HAP-1 (cell line): ENCODE results near the gene EDC4.
"Not testable (repeated sequence)": the region's sequence is repeated elsewhere in the genome, so short reads cannot be mapped to it uniquely, and the experiment has no call there.

Source experiments
- DNase-seq, 2 experiments: peaks; one replicate each; pipeline ENCODE4 v3.0.0-alpha.2; 2016 to 2020; ENCODE audit warnings: low spot score in 2 of 2
- H3K27me3 ChIP-seq: fragments of 250-450 bp; sonication (Bioruptor Pico); 2 replicates; pipeline ENCODE4 v1.5.1; 2020; ENCODE audit warnings: low read depth, mild to moderate bottlenecking, moderate library complexity
- H3K36me3 ChIP-seq: fragments of 250-450 bp; sonication (Bioruptor Pico); replicated peaks from 2 replicates; pipeline ENCODE4 v1.5.1; 2020; ENCODE audit warnings: mild to moderate bottlenecking
- H3K4me1 ChIP-seq: fragments of 250-450 bp; sonication (Bioruptor Pico); 2 replicates; pipeline ENCODE4 v1.5.1; 2020; ENCODE audit warnings: mild to moderate bottlenecking
- H3K4me3 ChIP-seq: fragments of 250-450 bp; sonication (Bioruptor Pico); 2 replicates; pipeline ENCODE4 v1.5.1; 2020; ENCODE audit warnings: mild to moderate bottlenecking, moderate library complexity
- H3K9me3 ChIP-seq: fragments of 250-450 bp; sonication (Bioruptor Pico); 2 replicates; pipeline ENCODE4 v1.5.1; 2020; ENCODE audit warnings: mild to moderate bottlenecking, moderate library complexity
- in situ Hi-C: fragments of 300-500 bp; cut with MboI; formaldehyde crosslinking; loops from 3 replicates; pipeline ENCODE4 v1.14.3; 2020; ENCODE audit warnings: low sequenced_read_pairs, inconsistent platforms, mixed read lengths

Gene EDC4, protein sequence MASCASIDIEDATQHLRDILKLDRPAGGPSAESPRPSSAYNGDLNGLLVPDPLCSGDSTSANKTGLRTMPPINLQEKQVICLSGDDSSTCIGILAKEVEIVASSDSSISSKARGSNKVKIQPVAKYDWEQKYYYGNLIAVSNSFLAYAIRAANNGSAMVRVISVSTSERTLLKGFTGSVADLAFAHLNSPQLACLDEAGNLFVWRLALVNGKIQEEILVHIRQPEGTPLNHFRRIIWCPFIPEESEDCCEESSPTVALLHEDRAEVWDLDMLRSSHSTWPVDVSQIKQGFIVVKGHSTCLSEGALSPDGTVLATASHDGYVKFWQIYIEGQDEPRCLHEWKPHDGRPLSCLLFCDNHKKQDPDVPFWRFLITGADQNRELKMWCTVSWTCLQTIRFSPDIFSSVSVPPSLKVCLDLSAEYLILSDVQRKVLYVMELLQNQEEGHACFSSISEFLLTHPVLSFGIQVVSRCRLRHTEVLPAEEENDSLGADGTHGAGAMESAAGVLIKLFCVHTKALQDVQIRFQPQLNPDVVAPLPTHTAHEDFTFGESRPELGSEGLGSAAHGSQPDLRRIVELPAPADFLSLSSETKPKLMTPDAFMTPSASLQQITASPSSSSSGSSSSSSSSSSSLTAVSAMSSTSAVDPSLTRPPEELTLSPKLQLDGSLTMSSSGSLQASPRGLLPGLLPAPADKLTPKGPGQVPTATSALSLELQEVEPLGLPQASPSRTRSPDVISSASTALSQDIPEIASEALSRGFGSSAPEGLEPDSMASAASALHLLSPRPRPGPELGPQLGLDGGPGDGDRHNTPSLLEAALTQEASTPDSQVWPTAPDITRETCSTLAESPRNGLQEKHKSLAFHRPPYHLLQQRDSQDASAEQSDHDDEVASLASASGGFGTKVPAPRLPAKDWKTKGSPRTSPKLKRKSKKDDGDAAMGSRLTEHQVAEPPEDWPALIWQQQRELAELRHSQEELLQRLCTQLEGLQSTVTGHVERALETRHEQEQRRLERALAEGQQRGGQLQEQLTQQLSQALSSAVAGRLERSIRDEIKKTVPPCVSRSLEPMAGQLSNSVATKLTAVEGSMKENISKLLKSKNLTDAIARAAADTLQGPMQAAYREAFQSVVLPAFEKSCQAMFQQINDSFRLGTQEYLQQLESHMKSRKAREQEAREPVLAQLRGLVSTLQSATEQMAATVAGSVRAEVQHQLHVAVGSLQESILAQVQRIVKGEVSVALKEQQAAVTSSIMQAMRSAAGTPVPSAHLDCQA (N-terminal part only)

DNA sequence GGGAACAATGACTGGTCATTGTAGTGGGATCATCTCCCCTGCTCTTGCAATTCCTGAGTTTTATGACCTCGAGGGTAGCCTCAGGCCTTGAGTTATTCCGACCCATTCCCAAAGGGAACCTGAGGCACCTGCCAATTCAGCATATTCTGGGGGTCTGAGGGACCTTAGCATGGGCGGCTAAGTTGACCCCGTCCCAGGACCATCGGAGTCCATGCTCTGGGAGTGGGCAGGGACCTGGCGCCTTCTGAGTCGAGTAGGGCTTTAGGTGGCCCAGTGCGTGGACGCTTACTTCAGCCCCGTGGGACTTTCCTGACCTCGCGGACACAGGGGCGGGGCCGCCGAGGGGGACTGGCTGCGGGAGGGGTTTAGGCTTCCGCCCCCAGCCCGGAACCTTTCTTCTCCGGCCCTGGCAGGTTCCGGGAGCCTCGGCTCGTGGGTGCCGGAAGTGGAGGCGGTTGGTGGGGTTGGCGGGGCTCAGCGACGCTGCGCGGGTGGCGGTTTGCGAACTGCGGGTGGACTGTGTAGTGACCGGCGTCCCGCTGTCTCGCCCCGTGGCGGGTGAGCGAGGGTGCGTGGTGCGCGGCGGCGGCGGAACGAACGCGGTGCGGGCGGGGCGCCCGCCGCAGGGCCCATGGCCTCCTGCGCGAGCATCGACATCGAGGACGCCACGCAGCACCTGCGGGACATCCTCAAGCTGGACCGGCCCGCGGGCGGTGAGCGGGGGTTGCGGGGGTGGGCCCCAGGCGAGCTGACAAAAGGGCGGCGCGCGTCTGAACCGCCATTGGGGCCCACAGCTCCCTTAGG, at the start of gene EDC4:
Gene EDC4 (plus strand): TSS at position 422 of the 804 bp plus-strand sequence. CDS start 210 bp downstream, at position 632.
- H3K36me3 ChIP-seq: peaks cover 63% of the 10 kb centered on the region
- in situ Hi-C loops: no loop called here

DNA sequence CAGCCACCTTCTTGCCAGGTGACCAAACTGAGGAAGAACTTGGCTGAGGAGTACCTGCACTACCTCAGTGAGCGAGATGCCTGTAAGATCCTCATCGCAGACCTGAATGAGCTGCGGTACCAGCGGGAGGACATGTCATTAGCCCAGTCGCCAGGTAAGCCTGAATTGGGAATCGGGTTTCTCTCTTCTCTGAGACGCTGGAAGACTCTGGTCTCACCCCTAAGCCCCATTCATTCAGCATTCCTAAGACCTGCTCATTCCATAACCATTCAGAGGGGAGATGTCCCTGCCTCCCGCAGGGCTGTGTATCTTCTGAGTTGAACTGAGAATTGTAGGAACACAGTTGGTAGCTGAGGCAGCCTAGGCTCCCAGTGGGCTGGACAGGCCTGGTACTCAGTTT, 47.7 kb upstream of the EDC4 start:
- Histone ChIP-seq H3K36me3 (peaks cover 39% of the 10 kb centered on the region), H3K27me3 (no peaks in the 10 kb centered on the region), H3K9me3 (no peaks in the 10 kb centered on the region), H3K4me3 (no peak overlapping the region), H3K4me1 (no peaks in the 10 kb centered on the region)
- no peak for DNase-seq
- in situ Hi-C loops: no loop called here

More for the DNA sequence above, at the start of gene EDC4:
- H3K27me3 ChIP-seq: no peaks in the 10 kb centered on the region
- H3K4me3 ChIP-seq: peak within 1 kb of the TSS; percentile 89
- DNase-seq: peak; percentile 61 to 88
- H3K4me1 ChIP-seq: peaks cover 11% of the 10 kb centered on the region
- no peaks in the 10 kb centered on the region for H3K9me3 ChIP-seq

DNA sequence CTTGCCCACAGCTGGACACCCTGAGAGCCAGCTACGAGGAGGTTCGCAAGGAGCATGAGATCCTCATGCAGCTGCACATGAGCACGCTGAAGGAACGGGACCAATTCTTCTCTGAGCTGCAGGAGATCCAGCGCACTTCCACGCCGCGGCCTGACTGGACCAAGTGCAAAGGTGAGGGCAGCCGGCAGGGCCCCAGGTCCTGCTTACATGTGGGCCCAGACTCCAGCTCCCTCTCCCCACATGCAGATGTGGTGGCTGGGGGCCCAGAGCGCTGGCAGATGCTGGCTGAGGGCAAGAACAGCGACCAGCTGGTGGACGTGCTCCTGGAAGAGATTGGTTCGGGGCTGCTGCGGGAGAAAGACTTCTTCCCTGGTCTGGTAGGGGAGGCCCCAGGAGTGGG, 46.9 kb upstream of the EDC4 start:
- Histone ChIP-seq H3K36me3 (peaks cover 47% of the 10 kb centered on the region), H3K27me3 (no peaks in the 10 kb centered on the region), H3K4me3 (no peak overlapping the region), H3K4me1 (no peaks in the 10 kb centered on the region), H3K9me3 (no peaks in the 10 kb centered on the region)
- DNase-seq: no peak
- in situ Hi-C loops: no loop called here

DNA sequence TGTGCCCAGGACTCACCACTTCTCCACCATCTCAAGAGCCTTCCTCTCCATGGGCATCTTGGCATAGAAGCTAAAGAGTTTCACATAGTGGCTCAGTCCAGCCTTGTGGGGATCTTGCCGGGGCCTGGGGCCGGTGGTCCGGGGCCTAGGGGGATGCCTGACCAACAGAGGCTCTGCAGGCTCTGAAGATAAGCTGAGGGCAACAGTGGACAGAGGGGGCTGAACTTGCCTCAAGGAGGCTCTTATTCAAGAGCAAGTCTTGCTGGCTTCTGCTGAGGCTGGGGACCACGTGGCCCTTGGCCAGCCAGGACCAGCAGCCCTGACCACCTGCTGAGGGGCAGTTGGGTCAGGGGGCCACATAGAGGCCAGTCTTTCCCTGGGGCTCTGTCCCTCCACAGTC, 44.2 kb upstream of the EDC4 start:
- DNase-seq: no peak
- Histone ChIP-seq H3K27me3 (no peaks in the 10 kb centered on the region), H3K4me1 (peaks cover 5% of the 10 kb centered on the region; the same call in 1 of the 2 replicates), H3K36me3 (peaks cover 61% of the 10 kb centered on the region), H3K4me3 (no peak overlapping the region), H3K9me3 (no peaks in the 10 kb centered on the region)
- in situ Hi-C loops: no loop called here

DNA sequence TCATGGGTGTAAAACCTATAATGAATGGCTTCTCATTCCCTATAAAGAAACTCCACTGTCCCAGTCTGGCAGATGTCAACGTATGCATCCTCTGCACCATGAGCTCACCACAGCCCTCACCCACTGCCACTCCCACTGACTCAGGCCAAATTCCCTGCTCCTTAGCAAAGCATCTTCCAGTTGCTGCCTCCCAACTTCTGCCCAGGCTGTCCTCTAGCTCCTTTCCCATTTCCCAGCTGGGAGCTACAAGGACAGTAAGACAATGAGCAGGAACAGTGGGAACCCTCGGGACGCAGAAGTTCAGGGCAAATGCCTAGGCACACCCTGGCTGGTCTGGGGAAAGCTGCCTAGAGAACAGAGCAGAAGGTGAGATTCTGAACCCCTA, 39.8 kb upstream of the EDC4 start:
- Histone ChIP-seq H3K9me3 (no peaks in the 10 kb centered on the region), H3K36me3 (peaks cover 42% of the 10 kb centered on the region), H3K27me3 (no peaks in the 10 kb centered on the region), H3K4me1 (peaks cover 8% of the 10 kb centered on the region; the same call in 1 of the 2 replicates), H3K4me3 (peak overlapping the region; percentile 84)
- peak in 1 of 2 experiments; percentile 32 for DNase-seq
- in situ Hi-C loops: no loop called here

DNA sequence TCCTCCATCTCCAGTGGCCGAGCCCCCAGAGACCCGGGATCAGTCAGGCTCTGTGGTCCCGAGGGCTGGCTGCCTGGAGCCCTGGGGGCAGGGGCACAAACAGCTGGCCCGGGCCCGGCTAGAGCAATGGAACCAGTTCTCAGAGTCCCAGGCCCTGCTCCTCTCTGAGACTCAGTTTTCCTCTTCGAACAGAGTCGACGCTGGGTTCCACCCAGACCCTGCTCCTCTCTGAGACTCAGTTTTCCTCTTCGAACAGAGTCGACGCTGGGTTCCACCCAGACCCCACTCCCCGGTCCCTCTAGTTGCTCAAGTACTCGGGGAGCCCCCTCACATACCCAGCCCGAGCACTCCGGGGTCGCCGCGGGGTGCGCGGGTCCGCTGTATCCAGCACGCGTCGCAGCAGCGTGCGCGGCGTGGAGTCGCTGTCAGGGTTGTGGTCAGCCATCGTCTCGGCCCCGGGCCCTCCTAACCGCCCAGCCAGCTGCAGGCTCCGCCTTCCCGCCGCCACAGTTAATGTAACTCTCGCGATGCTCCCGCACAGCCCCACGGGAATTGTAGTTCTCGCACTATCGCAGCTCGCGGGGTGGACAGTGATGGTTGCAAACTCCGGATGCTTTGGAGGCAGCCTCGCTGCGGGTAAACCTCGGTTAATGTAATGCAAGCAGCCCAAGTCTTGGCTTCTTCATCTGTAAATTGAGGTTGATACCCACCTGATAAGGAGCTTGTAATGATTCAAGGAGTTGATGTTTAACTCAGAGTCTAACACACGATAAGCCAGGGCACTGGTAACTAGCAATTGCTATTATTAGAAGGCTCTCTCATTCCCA, 39.2 kb upstream of the EDC4 start:
- DNase-seq: peak; percentile 91 to 97
- peaks cover 8% of the 10 kb centered on the region; the same call in 1 of the 2 replicates for H3K4me1 ChIP-seq
- peaks cover 37% of the 10 kb centered on the region for H3K36me3 ChIP-seq
- no peaks in the 10 kb centered on the region for H3K27me3 ChIP-seq
- in situ Hi-C loops: no loop called here
- H3K9me3 ChIP-seq: no peaks in the 10 kb centered on the region
- H3K4me3 ChIP-seq: peak overlapping the region; percentile 84

DNA sequence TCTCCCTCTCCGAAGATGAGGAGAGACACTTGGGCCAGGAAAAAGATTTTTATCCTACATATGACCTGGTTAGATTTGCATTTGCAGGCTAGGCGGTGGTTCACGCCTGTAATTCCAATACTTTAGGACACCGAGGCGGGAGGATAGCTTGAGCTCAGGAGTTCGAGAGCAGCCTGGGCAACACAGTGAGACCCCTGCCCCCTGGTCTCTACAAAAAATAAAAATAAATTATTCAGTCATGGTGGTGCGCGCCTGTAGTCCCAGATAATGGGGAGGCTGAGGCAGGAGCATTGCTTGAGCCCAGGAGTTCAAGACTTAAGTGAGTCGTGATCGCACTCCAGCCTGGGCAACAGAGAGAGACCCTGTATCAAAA, 38.6 kb upstream of the EDC4 start:
- Histone ChIP-seq H3K4me1 (peaks cover 8% of the 10 kb centered on the region; the same call in 1 of the 2 replicates), H3K27me3 (no peaks in the 10 kb centered on the region), H3K9me3 (no peaks in the 10 kb centered on the region), H3K4me3 (peak overlapping the region; percentile 84), H3K36me3 (peaks cover 31% of the 10 kb centered on the region)
- DNase-seq: no peak
- in situ Hi-C loops: no loop called here

DNA sequence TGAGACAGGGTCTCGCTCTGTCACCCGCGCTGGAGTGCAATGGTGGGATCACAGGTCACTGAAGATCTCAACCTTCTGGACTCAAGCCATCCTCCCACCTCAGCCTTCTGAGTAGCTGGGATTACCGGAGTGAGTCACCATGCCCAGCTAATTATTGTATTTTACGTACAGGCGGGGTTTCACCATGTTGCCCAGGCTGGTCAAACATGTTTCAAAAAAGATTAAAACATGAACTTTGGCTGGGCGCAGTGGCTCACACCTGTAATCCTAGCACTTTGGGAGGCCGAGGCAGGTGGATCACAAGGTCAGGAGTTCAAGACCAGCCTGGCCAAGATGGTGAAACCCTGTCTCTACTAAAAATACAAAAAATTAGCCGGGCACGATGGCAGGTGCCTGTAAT, 35.7 kb upstream of the EDC4 start:
- H3K4me3 ChIP-seq, DNase-seq, in situ Hi-C loops, H3K9me3 ChIP-seq, H3K36me3 ChIP-seq, H3K27me3 ChIP-seq: not testable (repeated sequence)
- H3K4me1 ChIP-seq: peaks cover 19% of the 10 kb centered on the region

DNA sequence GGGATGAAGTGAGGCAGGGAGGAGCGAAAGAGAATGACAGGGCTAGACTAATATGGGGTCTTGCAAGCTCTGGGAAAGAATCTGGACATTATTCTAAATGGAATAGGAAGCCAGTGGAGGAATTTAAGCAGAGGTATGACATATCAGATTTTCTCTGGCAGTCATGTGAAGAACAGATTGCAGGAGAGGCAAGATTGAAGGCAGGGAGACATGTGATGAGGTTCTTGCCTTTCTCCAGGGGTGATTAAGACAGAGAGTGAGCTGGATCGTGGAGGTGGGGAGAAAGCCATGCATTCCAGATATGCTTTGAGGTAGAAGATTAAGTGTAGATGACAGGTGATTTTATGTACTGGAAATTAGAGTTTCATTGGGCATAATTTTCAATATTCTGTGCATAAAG, 35.0 kb upstream of the EDC4 start:
- Histone ChIP-seq H3K9me3 (no peaks in the 10 kb centered on the region), H3K4me1 (peaks cover 16% of the 10 kb centered on the region), H3K27me3 (no peaks in the 10 kb centered on the region), H3K4me3 (no peak overlapping the region), H3K36me3 (no peaks in the 10 kb centered on the region)
- in situ Hi-C loops: no loop called here
- DNase-seq: no peak

DNA sequence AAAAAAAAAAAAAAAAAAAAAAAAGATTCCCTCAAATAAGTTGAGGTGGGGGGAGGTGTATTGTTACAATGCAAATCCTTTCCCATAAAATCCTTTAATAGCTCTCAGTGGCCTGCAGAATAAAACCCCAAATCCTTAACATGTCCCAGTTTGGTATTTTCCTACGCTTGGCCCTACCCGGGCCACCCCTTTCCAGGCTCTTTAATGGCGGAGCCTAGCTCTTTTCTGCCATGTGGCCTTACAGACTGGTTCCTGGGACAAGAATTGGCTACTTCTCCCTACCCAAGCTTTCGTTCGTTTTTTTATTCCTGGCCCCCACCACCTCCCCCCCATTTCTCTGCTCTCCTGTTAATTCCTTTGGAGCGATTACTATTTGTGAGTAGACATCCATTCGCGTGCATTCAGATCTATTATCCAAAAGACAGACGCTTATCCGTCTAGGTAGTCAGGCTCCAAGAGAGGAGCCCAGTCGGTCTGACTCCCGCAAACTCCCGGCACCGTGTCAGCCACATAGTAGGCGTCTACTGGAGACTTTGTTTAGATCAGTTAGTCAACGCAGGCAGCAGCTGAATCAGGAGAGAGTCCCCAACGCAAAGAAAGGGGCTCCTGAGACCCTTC, 31.5 kb upstream of the EDC4 start:
- Histone ChIP-seq H3K4me1 (peaks cover 38% of the 10 kb centered on the region), H3K36me3 (peaks cover 7% of the 10 kb centered on the region; the same call in 1 of the 2 replicates), H3K27me3 (no peaks in the 10 kb centered on the region), H3K4me3 (peak overlapping the region; percentile 89), H3K9me3 (no peaks in the 10 kb centered on the region)
- DNase-seq: peak; percentile 65 to 93
- in situ Hi-C loops: no loop called here

DNA sequence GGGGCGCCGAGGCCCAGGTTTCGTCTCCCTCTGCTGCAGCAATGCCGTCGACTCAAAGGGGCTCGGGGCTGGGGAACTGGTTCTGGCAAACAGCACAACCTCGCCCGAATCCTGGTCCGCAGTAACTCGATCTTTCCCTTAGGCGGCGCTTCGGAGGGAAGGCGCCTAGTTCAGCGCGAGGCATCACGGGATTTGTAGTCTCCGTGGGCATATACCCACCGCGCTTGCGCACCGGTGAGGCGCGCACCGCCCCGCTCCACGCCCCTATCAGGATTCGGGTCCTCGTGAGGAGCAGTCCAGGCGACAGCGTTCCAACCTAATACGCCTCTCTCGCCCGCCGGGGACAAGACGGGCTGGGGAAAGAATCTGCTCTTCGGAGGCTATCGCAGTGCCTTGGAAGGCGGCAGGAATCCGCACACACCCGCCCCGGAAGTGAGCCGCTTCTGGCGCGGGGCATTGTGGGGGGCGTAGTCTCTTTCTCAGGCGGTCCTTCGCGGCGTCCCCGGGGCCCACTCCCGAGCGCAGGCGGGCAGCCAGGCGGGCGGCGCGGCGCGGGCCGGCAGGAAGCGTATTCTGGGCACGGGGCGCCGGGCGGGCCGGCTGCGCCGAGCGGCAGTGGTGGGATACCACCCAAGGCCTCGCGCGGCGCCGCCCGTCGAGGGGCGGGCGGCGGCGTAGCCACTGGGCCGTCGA, 30.9 kb upstream of the EDC4 start, which contains the start of gene THAP11:
Gene THAP11 (plus strand): TSS at position 505 of the 693 bp plus-strand sequence. CDS start 235 bp downstream, outside the sequence.
- Histone ChIP-seq H3K27me3 (no peaks in the 10 kb centered on the region), H3K9me3 (no peaks in the 10 kb centered on the region), H3K4me1 (peaks cover 38% of the 10 kb centered on the region), H3K36me3 (peaks cover 7% of the 10 kb centered on the region; the same call in 1 of the 2 replicates), H3K4me3 (peak within 1 kb of the TSS; percentile 89)
- peak; percentile 95 to 97 for DNase-seq
- in situ Hi-C loops: no loop called here
